ENCODE results near the gene SCN11A. TPM values are rescaled to one million over a fixed set of nuclear protein-coding genes. Genes with fewer than 3 reads are reported as not detected.

The SCN11A gene
- total RNA-seq, 1 experiment from 2014 or later = not detected

- CTCF ChIA-PET = interaction anchor here (1.0 kb wide), 1 partner anchor 235 kb away, joined by 3 read pairs; no protein-coding TSS in a partner anchor
- H3K4me3 Mint-ChIP-seq (ENCODE audit: unreplicated experiment) = no peak overlapping the region
- peaks cover 5% of the 10 kb centered on the region for H3K9me3 Mint-ChIP-seq (ENCODE audit: unreplicated experiment)
- H3K27ac Mint-ChIP-seq (ENCODE audit: low read depth, unreplicated experiment) = no peak overlapping the region
- POLR2A ChIA-PET = interaction anchor here (1.0 kb wide), 1 partner anchor 11 kb away, joined by 3 read pairs; no protein-coding TSS in a partner anchor
- DNase-seq (ENCODE audit: unreplicated experiment) = no peak
- intact Hi-C loops (cut with micrococcal nuclease) = no loop called here
- TF ChIP-seq CTCF (IDR thresholded peaks at IDR 0.05; ENCODE audit: unreplicated experiment) = no peak
- BruUV-seq (replicated peaks) = no TSS peak
- no peaks in the 10 kb centered on the region for H3K27me3 Mint-ChIP-seq (ENCODE audit: insufficient read depth, unreplicated experiment)
- peaks cover 7% of the 10 kb centered on the region for H3K36me3 Mint-ChIP-seq (ENCODE audit: insufficient read depth, unreplicated experiment)
- H3K4me1 Mint-ChIP-seq (ENCODE audit: insufficient read depth, unreplicated experiment) = no peaks in the 10 kb centered on the region
Observed at GRCh38 chr3:39056151-39056550, 4.4 kb upstream of the SCN11A start.

GRCh38 chr3:39053696-39054095 is 2.0 kb upstream of the SCN11A start:
- BruUV-seq (replicated peaks) = no TSS peak
- H3K36me3 Mint-ChIP-seq (ENCODE audit: insufficient read depth, unreplicated experiment) = peaks cover 7% of the 10 kb centered on the region

GRCh38 chr3:39052583-39052982 is 839 bp upstream of the SCN11A start:
- Mint-ChIP-seq H3K27me3 (ENCODE audit: insufficient read depth, unreplicated experiment) (peaks cover 27% of the 10 kb centered on the region), H3K4me3 (ENCODE audit: unreplicated experiment) (peak overlapping the region; percentile 96), H3K36me3 (ENCODE audit: insufficient read depth, unreplicated experiment) (peaks cover 7% of the 10 kb centered on the region), H3K4me1 (ENCODE audit: insufficient read depth, unreplicated experiment) (no peaks in the 10 kb centered on the region), H3K9me3 (ENCODE audit: unreplicated experiment) (peaks cover 5% of the 10 kb centered on the region), H3K27ac (ENCODE audit: low read depth, unreplicated experiment) (peak overlapping the region; percentile 99)
- no peak for DNase-seq (ENCODE audit: unreplicated experiment)
- ChIA-PET CTCF (interaction anchor here (0.6 to 0.8 kb wide), 2 partner anchors 136 to 1798 kb away, joined by 3 read pairs; no protein-coding TSS in a partner anchor), POLR2A (interaction anchor here (1.2 to 1.7 kb wide), 3 partner anchors 13 to 40 kb away, joined by 3 to 5 read pairs (median 4); no protein-coding TSS in a partner anchor)
- BruUV-seq (replicated peaks) = no TSS peak
- intact Hi-C loops (cut with micrococcal nuclease) = no loop called here
- no peak for TF ChIP-seq CTCF (IDR thresholded peaks at IDR 0.05; ENCODE audit: unreplicated experiment)

More at GRCh38 chr3:39053696-39054095, 2.0 kb upstream of the SCN11A start:
- no peak for TF ChIP-seq CTCF (IDR thresholded peaks at IDR 0.05; ENCODE audit: unreplicated experiment)
- peaks cover 5% of the 10 kb centered on the region for H3K9me3 Mint-ChIP-seq (ENCODE audit: unreplicated experiment)
- CTCF ChIA-PET = no interaction called here
- H3K27me3 Mint-ChIP-seq (ENCODE audit: insufficient read depth, unreplicated experiment) = peaks cover 16% of the 10 kb centered on the region
- intact Hi-C loops (cut with micrococcal nuclease) = no loop called here
- no peaks in the 10 kb centered on the region for H3K4me1 Mint-ChIP-seq (ENCODE audit: insufficient read depth, unreplicated experiment)
- no peak overlapping the region for H3K4me3 Mint-ChIP-seq (ENCODE audit: unreplicated experiment)
- H3K27ac Mint-ChIP-seq (ENCODE audit: low read depth, unreplicated experiment) = no peak overlapping the region
- POLR2A ChIA-PET = interaction anchor here (0.6 kb wide), 1 partner anchor 54 kb away, joined by 3 read pairs; the partner anchor contains the start of genes GORASP1 and TTC21A
- DNase-seq (ENCODE audit: unreplicated experiment) = no peak

- ChIA-PET CTCF (interaction anchor here (1.5 kb wide), 1 partner anchor 15 kb away, joined by 5 read pairs; no protein-coding TSS in a partner anchor), POLR2A (no interaction called here)
- no TSS peak for BruUV-seq (replicated peaks)
- no peak for TF ChIP-seq CTCF (IDR thresholded peaks at IDR 0.05; ENCODE audit: unreplicated experiment)
- Mint-ChIP-seq H3K36me3 (ENCODE audit: insufficient read depth, unreplicated experiment) (peaks cover 7% of the 10 kb centered on the region), H3K9me3 (ENCODE audit: unreplicated experiment) (peaks cover 5% of the 10 kb centered on the region), H3K4me1 (ENCODE audit: insufficient read depth, unreplicated experiment) (no peaks in the 10 kb centered on the region), H3K27me3 (ENCODE audit: insufficient read depth, unreplicated experiment) (peaks cover 43% of the 10 kb centered on the region), H3K27ac (ENCODE audit: low read depth, unreplicated experiment) (no peak overlapping the region), H3K4me3 (ENCODE audit: unreplicated experiment) (no peak overlapping the region)
- DNase-seq (ENCODE audit: unreplicated experiment) = no peak
- intact Hi-C loops (cut with micrococcal nuclease) = no loop called here
Observed at GRCh38 chr3:39050029-39050428, 1.7 kb downstream of the SCN11A start.

Measured in MCF 10A (cell line).